Epidermal melanocyte (primary cell): ENCODE results near the gene PCDH1.

Source experiments
- DNase-seq: peaks from one replicate; pipeline ENCODE4 v3.0.0; 2011; ENCODE audit warnings: low spot score; ENCODE audit not compliant: insufficient read length

The PCDH1 gene

DNA sequence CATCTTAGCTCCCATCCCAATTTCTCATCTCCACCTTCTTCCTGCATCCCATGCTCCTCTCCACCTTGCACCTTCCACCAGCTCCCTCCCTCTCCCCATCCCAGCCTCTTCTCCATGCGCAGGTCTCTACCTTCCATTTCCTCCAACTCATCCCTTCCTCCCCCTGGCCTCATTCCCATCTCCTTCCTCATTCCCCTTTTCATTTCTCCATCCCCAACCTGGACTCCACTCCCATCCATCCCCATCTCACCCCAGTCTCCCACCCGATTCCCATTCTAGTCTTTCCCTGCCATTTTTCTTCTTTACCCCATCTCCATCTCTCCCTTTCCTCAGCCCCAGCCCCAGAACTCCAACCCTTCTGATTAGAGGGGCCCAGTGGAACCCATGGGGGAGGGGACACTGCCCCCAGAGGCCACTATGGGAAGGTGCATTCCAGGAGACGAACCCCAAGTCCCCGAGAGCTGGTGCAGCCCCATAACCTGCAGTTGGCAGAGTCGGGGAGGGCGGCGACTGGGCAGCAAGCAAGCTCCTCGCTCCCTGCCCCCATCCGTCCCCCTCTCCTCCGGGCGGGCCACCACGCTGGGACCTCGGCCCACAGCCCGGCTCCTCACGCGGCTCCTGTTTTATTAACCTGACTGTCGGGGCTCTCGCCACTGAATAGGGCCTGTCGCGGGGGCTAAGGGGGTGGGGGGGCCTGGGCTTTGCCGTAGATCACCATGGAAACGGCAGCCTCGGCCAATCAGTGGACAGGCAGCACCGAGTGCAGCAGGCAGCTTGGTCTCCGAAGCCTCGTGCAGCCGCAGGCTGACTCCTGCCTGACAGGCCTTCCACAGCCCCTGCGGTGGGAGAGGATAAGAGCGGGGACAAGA, 66.7 kb downstream of the PCDH1 start:
- DNase-seq, result no peak

DNA sequence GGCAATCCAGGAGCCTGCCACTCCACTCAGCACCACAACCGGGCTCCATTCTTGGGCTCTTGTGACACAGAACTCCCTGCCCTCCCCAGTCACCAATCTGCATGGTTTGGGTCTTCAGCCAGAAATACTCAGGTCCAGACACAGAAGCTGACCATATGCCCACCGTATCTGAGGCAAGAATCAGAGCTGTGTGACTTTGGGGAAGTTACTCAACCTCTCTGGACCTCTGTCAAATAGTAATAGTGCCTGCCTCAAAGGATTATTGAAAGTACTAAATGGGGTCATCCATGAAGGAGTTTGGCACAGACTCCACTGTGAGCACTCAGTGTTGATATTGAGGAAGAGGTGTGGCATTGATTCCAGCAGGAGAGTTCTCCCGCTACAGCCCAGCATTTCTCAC, 67.5 kb downstream of the PCDH1 start:
- no peak for DNase-seq

DNA sequence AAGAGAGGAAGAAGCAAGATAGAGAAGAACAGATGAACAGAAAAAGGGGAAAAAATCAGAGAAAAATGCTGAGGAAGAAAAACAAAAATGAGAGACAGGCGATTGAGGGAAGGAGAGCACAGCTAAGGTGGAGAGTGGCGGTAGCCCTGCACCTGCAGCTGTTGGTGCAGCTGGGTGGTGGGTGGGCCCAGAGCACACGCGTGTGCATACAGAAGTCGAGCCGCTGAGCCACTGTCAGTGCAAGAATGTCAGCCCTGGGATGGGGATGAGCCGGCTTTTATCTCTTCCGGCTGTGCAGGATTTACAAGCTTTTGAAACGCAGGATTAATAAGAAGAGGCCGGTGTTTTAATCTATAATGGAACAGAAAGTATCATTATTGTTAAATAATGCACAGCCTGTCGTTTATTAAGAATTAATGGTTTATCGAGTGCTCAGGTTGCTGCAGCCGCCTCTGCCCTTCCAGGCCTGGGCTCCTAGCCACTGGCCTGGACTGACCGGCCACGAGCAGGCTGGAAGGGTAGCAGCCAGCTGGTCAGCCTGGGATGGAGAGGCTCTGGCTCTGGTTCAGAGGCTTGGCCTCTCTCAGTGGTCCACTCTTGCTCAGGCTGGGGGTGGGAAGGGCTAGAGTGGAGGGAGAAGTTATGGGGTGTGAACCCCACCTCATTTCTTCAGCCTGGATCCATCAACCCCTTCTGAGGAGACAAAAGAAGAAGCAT, 68.7 kb downstream of the PCDH1 start:
- DNase-seq, result no peak

DNA sequence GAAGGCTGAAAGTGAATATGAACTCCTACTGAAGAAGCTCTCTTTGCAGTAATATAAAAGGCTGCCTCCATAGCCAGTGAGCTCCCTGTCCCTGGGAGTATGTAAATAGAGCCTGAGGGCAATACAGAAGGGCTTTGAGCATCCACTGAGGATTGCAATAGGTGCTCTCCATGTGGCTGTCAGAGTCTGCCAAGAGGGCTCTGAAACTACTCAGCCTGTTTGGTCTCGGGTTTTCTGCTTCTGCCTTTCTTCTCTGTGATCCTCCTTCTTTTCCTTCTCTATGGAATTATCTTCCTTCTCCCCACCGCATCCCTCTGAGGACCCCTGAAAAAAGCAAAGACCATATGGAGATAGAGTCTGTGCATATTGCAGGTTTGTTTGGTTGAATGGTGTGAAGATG, 69.4 kb downstream of the PCDH1 start:
- no peak for DNase-seq

DNA sequence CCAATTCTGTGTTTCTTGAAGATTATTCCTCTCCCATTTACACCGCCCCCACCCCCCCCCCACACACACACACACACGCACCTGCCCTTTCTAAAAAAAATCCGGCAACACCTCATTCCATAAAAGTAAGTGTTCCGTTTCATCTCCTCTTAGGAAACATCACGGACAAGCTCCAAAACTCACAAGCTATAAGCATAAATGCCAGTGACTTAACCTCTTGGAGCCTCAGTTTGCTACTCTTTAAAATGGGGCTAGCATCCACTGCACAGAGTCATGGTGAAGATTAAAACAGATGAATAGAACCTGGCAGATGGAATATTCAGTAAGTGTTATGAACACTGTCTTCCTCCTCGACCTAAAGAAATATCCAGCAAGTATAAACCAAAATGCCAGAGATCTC, 70.5 kb downstream of the PCDH1 start:
- no peak for DNase-seq

DNA sequence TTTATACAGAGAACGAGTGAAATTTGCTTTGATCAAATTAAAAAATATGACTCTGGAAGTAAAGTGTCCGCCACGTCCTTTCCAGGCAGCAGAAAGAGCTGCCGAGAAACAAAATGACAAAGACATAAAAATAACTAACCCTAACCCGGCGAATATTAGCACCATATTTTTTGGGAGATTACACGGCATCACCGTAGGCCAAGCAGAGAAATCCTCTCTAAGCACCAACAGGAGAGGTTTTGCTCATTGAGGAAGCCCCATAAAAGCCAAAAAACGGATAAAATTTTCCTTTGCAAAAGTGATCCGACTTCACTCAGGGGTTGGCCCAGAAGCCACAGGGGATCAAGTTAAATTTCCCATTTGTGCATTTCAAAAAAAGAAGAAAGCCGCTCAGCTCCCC, 70.9 kb downstream of the PCDH1 start:
- DNase-seq, result no peak

DNA sequence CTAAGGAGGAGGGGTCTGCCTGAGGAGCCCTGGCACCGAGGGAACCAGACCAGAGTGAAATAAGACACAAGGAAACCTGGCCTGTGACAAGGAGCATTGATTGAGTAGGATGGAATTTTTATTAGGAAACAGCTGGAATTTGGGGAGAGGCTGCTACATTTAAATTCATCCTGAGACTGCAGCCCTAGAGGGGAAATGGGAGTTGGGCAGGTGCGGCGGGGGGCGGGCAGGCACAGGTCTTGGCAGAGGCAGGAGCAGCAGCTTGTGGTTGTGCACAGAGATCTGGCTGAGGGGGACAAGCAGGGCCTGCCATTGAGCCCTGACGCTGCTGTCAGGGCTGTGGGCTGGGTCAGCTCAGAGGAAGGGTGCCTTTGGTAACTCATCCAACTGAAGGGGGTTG, 71.6 kb downstream of the PCDH1 start:
- DNase-seq, result no peak

DNA sequence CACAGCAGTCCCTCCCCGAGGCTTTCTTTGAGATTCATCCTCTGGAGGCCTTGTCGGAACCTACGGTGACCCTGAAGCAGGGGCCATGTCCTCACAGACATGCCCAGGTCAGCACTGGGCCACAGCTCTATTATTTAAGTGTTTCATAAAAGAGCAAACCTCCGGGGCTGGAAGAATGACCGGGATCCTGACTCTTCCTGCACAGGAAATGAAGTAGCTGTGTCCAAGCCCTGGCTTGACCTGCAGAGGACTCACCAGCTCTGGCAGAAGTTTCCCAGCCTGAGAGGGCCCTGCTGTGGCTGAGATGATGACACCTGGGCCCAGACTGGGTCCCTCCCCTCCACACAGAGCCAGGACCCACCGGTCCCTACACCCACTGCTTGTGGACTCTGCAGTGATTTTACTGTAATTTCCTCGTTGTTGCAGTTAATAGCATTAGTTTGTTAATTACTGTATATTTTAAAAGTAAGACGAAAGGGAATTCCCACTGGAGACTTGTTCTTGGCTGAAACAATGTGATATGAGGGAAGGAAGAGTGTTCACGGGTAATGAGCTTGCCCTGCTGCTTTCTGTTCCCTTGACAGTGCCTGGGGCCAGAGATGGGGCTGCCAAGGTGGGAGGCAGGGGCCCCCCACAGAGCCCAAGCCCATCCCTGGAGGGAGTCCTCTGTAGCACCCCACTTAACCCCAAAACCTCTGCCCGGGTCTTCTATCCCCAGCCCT, 72.2 kb downstream of the PCDH1 start:
- no peak for DNase-seq

DNA sequence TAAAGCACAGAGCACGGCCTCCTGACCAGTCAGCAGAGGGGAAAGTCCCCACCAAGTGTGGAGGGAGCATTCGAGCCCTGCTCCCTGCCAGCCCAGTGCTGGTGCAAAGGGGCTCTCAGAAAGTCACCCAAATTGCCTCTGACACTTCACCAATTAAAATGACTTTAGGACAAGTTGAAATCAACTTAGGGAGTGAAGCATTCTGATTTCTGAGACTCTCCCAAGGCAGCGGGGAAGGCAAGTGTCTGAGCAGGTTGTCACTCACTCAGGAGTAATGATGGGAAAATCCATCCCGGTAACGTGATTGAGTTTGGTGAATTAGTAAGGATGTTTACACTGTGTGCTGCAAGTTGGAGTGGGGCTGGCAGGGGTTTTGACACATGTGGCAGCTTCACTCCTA, 73.7 kb downstream of the PCDH1 start:
- no peak for DNase-seq
